GM11168 (cell line): ENCODE results near the gene TEX10.
"Not testable (repeated sequence)": the region's sequence is repeated elsewhere in the genome, so short reads cannot be mapped to it uniquely, and the experiment has no call there.

ENCODE experiments used
- in situ Hi-C: fragments of 300-500 bp; cut with MboI; formaldehyde crosslinking; loops from one replicate; pipeline ENCODE4 v1.12.0; 2022; ENCODE audit warnings: low sequenced_read_pairs; ENCODE audit not compliant: unreplicated experiment

Gene TEX10

GRCh38 chr9:100352727-100353505 lies at the start of gene TEX10:
Gene TEX10, minus strand, starts transcription at chr9:100352942. Its CDS starts 3,579 bp downstream, at chr9:100349363.
- in situ Hi-C loops = no loop called here

GRCh38 chr9:100401042-100401441 lies 48.3 kb upstream of the TEX10 start:
- in situ Hi-C loops = no loop called here

- in situ Hi-C loops = no loop called here
Observed at GRCh38 chr9:100397529-100398266, 45.0 kb upstream of the TEX10 start.

- in situ Hi-C loops = no loop called here
Observed at GRCh38 chr9:100396769-100397168, 44.0 kb upstream of the TEX10 start.

- in situ Hi-C loops = no loop called here
Observed at GRCh38 chr9:100394816-100395215, 42.1 kb upstream of the TEX10 start.

- in situ Hi-C loops = no loop called here
Observed at GRCh38 chr9:100394032-100394695, 41.4 kb upstream of the TEX10 start.

GRCh38 chr9:100392989-100393388 lies 40.2 kb upstream of the TEX10 start:
- in situ Hi-C loops = not testable (repeated sequence)

- in situ Hi-C loops = no loop called here
Observed at GRCh38 chr9:100379862-100380261, 27.1 kb upstream of the TEX10 start.

GRCh38 chr9:100377015-100377414 lies 24.3 kb upstream of the TEX10 start:
- in situ Hi-C loops = no loop called here

GRCh38 chr9:100375658-100376057 lies 22.9 kb upstream of the TEX10 start:
- in situ Hi-C loops = no loop called here

GRCh38 chr9:100372648-100373047 lies 19.9 kb upstream of the TEX10 start:
- in situ Hi-C loops = no loop called here

GRCh38 chr9:100370064-100370723 lies 17.5 kb upstream of the TEX10 start:
- in situ Hi-C loops = no loop called here

- in situ Hi-C loops = no loop called here
Observed at GRCh38 chr9:100368672-100369071, 15.9 kb upstream of the TEX10 start.

- in situ Hi-C loops = no loop called here
Observed at GRCh38 chr9:100366121-100366520, 13.4 kb upstream of the TEX10 start.

GRCh38 chr9:100364013-100364412 lies 11.3 kb upstream of the TEX10 start:
- in situ Hi-C loops = no loop called here

- in situ Hi-C loops = no loop called here
Observed at GRCh38 chr9:100359057-100359456, 6.3 kb upstream of the TEX10 start.

GRCh38 chr9:100357501-100357900 lies 4.8 kb upstream of the TEX10 start:
- in situ Hi-C loops = no loop called here

- in situ Hi-C loops = no loop called here
Observed at GRCh38 chr9:100355561-100355960, 2.8 kb upstream of the TEX10 start.

GRCh38 chr9:100354121-100354800 lies 1.5 kb upstream of the TEX10 start:
- in situ Hi-C loops = no loop called here

GRCh38 chr9:100352201-100352726 lies 478 bp downstream of the TEX10 start:
- in situ Hi-C loops = no loop called here
